Embryonic facial prominence (tissue), 1 donor: Measurements from ENCODE around the gene R3HDM4.
"Not testable (repeated sequence)": the region's sequence is repeated elsewhere in the genome, so short reads cannot be mapped to it uniquely, and the experiment has no call there.

ENCODE experiments used
- DNase-seq: peaks from one replicate; pipeline ENCODE4 v3.0.0-alpha.2; 2016; ENCODE audit errors: extremely low spot score

Gene R3HDM4

DNA sequence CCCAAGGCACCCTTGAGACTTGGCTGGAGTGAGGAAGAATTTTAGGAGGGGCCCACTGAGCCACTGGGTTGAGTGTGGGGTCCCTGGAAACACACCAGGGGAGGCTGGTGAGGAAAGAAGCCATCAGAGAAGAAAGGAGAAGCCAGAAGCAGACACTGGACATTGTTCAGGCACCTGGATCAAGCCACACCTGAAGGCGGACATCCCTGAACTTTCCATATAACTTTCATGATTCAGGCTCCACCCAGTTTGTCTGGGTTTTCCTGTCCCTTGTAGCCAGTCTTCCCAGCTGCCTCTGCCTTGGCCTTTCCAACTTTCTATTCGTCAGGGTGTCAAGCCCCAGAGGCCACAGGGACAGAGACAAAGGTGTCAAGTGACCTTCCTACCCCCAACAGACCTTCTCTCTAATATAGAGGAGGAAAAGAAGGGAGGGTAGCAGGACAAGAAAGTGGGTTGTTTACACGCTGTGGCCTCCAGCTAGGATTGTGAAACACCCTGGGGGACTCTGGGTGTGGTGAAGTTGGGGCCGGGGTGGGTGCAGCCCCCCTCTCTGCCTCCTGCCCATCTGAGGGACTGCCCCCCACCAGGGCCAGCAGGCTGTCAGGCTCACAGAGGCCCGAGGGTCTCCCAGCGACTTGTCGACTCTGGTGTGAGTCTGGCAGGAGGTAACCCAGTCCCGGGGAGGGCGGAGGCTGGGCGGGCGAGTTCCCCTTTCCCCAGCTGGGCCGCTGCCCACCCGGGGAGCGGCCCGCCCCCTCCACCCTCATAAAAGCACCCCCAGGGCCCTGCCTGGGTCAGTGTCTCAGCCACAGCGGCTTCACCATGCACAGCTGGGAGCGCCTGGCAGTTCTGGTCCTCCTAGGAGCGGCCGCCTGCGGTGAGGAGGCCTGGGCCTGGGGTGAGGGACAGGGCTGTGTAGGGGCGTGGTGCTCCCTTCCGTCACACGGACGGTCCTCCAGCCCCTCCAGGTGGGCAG, 53.9 kb downstream of the R3HDM4 start, which contains the start of gene CFD:
Gene CFD, plus strand, starts transcription at position 797 of the 976 bp plus-strand sequence. Its CDS starts 26 bp downstream, at position 823.
- no peak for DNase-seq

DNA sequence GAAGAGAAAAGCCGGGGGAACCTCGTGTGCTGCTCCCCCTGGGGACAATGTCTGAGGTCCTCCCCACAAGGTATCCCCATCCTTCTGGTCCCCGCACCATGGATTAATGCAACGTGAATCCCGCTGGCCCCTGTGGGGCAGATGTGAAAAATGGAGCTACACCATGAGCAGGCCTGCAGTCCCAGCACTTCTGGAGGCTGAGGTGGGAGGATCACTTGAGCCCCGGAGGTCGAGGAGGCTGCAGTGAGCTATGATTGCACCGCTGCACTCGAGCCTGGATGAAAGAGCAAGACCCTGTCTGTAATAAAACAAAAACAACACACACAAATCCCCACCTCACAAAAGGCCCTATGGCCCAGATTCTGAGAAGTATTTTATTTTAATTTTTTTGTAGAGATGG, 54.7 kb downstream of the R3HDM4 start:
- no peak for DNase-seq

DNA sequence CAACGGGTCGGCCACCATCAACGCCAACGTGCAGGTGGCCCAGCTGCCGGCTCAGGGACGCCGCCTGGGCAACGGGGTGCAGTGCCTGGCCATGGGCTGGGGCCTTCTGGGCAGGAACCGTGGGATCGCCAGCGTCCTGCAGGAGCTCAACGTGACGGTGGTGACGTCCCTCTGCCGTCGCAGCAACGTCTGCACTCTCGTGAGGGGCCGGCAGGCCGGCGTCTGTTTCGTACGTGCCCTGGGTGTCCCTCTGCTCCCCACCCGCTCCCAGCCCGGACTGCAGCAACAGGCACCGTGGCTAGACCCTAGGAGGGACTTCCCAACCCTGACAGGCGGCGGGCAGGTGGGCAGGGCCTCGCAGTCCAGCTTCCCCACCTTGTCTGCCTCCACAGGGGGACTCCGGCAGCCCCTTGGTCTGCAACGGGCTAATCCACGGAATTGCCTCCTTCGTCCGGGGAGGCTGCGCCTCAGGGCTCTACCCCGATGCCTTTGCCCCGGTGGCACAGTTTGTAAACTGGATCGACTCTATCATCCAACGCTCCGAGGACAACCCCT, 57.4 kb downstream of the R3HDM4 start:
- no peak for DNase-seq

DNA sequence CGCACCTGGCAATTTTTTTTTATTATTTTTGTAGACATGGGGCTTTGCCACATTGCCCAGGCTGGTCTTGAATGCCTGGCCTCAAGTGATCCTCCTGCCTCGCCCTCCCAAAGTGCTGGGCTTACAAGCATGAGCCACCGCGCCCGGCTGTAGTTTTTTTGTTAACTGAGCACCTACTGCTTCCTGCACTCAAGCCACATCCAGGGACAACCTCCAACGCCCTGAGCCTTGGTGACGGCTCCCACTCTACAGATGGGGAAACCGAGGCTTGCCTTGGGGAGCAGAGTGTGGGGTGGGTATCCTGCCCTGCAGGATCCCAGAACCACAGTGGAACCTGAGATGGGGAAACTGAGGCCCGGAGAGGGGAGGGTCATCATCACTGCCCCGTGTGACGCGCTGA, 57.9 kb downstream of the R3HDM4 start:
- no peak for DNase-seq

DNA sequence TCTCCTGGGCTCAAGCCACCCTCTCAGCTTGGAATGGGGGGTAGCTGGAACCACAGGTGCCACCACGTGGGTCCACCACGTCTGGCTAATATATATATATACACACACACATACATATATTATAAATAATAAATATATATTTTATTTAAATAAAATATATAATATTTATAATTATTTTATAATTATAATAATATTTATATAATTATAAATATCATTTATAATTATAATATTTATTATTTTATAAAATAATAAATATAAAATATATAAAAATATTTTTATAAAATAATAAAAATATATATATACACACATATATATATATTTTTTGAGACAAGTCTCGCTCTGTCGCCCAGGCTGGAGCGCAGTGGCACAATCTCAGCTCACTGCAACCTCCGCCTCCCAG, 58.5 kb downstream of the R3HDM4 start:
- DNase-seq: no peak

DNA sequence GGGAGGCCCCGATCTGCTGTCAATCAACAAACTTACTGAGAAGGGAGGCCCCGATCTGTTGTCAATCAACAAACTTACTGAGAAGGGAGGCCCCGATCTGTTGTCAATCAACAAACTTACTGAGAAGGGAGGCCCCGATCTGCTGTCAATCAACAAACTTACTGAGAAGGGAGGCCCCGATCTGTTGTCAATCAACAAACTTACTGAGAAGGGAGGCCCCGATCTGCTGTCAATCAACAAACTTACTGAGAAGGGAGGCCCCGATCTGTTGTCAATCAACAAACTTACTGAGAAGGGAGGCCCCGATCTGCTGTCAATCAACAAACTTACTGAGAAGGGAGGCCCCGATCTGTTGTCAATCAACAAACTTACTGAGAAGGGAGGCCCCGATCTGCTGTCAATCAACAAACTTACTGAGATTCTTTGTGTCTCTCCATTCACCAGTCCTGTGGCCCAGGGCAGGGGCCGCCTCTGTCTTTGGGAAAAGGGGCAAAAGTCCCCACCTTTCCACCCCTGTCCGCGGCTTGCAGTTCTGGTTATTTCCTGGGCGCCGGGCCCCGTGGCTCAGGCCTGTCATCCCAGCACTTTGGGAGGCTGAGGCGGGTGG, 59.3 kb downstream of the R3HDM4 start:
- not testable (repeated sequence) for DNase-seq

DNA sequence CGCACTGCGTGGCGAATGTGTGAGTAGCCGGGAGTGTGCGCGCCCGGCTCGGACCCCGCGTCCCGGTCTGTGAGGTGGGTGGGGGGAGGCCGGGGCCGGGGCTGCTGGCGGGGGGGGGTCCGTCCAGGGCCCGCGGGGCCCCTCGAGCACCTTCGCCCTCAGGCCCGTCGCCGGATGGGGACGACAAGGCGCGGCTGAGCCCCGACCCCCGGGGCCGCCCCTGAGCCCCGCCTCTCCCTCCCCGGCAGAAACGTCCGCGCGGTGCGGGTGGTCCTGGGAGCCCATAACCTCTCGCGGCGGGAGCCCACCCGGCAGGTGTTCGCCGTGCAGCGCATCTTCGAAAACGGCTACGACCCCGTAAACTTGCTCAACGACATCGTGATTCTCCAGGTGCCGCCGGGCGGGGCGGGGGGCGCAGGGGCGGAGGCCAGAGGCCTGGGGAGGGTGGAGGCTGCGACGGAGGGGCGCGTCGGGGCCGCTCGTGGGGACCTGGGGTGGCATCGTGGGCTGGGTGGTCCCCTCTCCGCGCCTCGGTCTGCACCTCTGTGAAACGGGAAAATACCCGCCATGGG, 59.9 kb downstream of the R3HDM4 start:
- DNase-seq: no peak

DNA sequence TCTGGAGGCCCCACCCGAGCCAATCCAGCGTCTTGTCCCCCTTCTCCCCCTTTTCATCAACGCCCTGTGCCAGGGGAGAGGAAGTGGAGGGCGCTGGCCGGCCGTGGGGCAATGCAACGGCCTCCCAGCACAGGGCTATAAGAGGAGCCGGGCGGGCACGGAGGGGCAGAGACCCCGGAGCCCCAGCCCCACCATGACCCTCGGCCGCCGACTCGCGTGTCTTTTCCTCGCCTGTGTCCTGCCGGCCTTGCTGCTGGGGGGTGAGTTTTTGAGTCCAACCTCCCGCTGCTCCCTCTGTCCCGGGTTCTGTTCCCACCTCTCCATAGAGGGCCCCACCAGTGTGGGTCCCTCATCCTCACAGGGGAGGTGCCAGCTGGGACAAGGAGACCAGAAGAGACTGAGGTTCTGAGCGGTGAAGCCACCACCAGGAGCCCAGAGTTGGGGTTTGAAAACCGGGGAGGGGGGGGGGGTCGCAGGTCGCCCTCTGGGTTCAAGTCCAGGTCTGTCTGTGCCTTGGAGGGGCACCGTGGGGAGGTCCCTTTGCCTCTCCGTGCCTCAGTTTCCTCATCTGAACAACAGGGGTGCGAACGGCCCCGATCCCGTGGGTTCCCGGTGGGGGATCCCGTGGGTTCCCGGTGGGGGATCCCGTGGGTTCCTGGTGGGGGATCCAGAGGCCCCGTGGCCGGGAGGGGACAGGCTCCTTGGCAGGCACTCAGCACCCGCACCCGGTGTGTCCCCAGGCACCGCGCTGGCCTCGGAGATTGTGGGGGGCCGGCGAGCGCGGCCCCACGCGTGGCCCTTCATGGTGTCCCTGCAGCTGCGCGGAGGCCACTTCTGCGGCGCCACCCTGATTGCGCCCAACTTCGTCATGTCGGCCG, 60.6 kb downstream of the R3HDM4 start, which contains the start of gene ELANE:
Gene ELANE, plus strand, starts transcription at position 168 of the 878 bp plus-strand sequence. Its CDS starts 26 bp downstream, at position 194.
- DNase-seq: no peak

DNA sequence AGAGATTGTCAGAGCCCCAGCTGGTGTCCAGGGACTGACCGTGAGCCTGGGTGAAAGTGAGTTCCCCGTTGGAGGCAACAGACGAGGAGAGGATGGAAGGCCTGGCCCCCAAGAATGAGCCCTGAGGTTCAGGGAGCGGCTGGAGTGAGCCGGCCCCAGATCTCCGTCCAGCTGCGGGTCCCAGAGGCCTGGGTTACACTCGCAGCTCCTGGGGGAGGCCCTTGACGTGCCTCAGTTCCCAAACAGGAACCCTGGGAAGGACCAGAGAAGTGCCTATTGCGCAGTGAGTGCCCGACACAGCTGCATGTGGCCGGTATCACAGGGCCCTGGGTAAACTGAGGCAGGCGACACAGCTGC, 62.1 kb downstream of the R3HDM4 start:
- no peak for DNase-seq

DNA sequence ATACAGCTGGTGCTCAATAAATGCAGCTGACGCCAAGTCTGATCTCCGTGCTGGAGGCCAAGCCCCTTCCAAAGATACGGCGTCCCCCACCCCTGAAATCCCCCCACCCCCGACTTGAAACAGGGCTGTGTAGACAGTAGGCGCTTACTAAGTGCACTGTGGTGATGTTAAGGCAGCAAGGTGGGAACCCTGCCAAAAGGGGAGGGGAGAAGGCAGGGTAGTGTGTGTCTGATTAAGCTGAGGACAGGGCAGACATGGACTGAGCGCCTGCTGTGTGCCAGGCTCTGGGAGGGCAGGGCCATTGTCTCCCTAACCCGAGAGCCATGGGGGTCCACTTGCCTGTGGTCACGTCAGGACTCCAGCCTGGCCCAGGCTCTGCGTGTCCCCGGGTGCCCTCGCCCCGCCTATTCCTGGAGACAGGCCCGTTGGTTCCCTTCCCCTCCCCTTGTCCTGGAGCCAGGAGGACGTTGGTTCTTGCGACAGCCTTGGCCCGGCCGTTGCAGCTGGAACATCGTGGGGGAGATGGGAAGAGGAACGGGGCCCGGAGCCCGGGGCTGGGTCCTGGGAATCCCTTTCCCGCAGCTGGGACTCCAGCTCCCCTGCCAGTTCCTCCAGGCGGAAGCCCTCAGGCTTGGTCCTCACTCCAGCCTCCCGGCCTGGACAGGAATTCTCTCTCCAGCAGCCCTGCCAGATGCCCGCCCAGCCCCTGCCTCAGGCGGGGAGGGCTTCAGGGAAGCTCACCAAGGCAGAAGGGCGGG, 62.6 kb downstream of the R3HDM4 start:
- no peak for DNase-seq

DNA sequence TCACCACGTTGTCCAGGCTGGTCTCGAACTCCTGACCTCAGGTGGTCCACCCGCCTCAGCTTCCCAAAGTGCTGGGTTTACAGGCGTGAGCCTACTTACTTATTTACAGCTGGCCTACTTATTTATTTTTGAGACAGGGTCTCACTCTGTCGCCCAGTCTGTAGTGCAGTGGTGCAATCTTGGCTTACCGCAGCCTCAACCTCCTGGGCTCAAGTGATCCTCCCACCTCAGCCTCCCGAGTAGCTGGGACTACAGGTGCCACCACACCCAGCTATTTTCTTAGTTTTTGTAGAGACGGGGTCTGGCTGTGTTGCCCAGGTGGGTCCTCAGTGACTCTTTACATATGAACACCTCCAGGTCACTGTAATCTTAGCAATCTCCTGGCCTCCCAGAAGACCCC, 63.8 kb downstream of the R3HDM4 start:
- DNase-seq: not testable (repeated sequence)

DNA sequence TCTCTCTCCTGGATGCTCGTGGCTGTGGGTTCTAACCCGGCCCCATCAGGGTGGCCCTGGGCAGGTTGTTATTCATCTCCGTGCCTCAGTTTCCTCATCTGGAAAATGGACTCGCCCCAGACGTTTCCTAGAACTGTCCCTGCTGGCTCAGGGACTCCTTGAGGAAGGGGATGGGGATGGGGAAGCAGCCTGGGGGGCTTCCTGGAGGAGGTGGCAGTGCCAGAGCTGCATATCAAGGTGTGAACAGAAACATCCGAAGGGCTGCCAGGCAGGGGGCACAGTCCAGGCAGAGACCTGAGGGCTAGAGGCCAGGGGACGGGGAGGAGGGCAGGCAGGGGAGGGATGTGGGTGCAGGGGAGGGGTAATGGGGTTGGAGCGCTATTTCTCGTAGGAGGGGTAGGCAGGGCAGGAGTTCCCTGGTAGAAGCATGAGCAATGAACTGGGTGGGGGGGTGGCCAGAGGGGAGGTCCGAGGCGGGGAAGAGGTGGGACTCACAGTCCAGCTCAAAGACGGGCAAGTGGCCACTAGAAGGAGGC, 64.6 kb downstream of the R3HDM4 start:
- DNase-seq: no peak
